ENCODE measurements around the gene PHLDA1.

PHLDA1 gene

DNA sequence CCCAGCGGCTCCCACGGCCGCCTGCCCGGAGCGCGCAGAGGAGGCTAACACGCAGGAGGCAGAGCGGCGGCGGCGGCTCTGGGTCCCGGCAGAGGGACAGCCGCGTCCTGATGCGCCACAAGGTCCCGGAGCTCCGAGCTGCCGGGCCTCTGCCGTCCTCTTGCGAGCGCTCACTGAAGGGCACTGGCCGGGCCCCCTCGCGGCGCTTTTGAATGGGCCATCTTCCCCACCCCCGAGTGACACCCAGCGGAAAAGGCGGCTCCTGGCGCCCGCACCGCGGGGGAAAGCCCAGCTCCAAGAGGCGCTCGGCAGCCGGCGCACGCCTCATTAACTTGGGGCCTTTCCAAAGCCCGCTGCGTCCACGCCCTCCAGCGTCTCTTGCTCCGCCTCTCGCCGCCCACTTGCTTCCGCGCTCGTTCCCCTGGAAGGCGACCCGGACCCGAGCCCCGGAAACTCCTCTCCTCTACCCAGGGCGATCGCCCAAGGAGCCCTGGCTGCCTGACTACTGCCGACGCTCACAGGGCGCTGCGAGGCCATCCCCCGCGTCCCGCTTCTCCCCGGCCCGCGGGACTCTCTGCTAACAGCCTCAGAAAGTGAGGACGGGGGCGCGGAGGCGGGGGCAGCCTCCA lies at the start of gene PHLDA1:
Gene PHLDA1, minus strand, starts transcription at position 363 of the 629 bp plus-strand sequence.
- H3K4me3 ChIP-seq (ENCODE audit: low read depth, low read length), result peak within 1 kb of the TSS; percentile 83
- TF ChIP-seq POLR2A (IDR thresholded peaks at IDR 0.05; ENCODE audit: extremely low read depth, insufficient read length) (peak; percentile 50), MYC (IDR thresholded peaks at IDR 0.05; ENCODE audit: low read depth, low read length) (peak; percentile 83), CTCF (IDR thresholded peaks at IDR 0.05; ENCODE audit: low read depth, low read length) (peak; percentile 53)
- TF ChIP-seq, protein P1, sequence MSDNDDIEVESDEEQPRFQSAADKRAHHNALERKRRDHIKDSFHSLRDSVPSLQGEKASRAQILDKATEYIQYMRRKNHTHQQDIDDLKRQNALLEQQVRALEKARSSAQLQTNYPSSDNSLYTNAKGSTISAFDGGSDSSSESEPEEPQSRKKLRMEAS (IDR thresholded peaks at IDR 0.05; ENCODE audit: low read depth, low read length), result peak; percentile 73
- DNase-seq (ENCODE audit: low read depth), result peak; percentile 99

DNA sequence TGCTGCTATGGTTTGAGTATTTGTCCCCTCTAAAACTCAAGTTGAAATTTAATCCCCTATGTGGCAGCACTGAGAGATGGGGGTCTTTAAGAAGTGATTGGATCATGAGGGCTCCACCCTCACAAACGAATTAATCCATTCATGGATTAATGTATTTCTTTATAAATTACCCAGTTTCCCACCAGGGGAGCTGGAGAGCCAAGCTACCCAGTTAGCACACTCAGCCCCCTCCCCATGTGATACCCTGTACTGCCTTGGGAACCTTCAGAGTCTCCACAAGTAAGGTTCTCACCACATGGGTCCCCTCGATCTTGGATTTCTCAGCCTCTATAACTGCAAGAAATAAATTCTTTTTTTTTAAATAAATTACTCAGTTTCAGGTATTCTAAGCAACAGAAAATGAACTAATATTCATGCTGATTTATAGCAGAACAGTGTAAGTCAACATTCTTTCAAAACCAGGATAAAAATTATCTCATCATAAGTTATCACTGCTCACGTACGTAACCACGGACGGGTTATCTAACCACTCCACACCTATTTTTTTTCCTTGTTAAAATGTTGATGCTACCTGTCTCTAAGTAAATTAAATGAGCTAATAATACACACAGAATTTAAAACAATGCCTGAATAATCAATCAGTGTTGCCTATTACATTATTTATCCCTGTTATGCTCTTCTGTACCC lies 49.3 kb upstream of the PHLDA1 start:
- DNase-seq (ENCODE audit: low read depth), result peak; percentile 30
- peak overlapping the region; percentile 95 for H3K4me3 ChIP-seq (ENCODE audit: low read depth, low read length)
- TF ChIP-seq CTCF (IDR thresholded peaks at IDR 0.05; ENCODE audit: low read depth, low read length) (no peak), POLR2A (IDR thresholded peaks at IDR 0.05; ENCODE audit: extremely low read depth, insufficient read length) (no peak), MYC (IDR thresholded peaks at IDR 0.05; ENCODE audit: low read depth, low read length) (no peak)
- TF ChIP-seq, protein P1 (IDR thresholded peaks at IDR 0.05; ENCODE audit: low read depth, low read length), result no peak

- no peak overlapping the region for H3K4me3 ChIP-seq (ENCODE audit: low read depth, low read length)
- no peak for DNase-seq (ENCODE audit: low read depth)
- TF ChIP-seq CTCF (IDR thresholded peaks at IDR 0.05; ENCODE audit: low read depth, low read length) (no peak), POLR2A (IDR thresholded peaks at IDR 0.05; ENCODE audit: extremely low read depth, insufficient read length) (no peak), MYC (IDR thresholded peaks at IDR 0.05; ENCODE audit: low read depth, low read length) (no peak)
- TF ChIP-seq, protein P1 (IDR thresholded peaks at IDR 0.05; ENCODE audit: low read depth, low read length), result no peak
Observed at GRCh38 chr12:76080017-76080728, 48.6 kb upstream of the PHLDA1 start.

- H3K4me3 ChIP-seq (ENCODE audit: low read depth, low read length), result no peak overlapping the region
- DNase-seq (ENCODE audit: low read depth), result peak; percentile 35
- TF ChIP-seq POLR2A (IDR thresholded peaks at IDR 0.05; ENCODE audit: extremely low read depth, insufficient read length) (no peak), MYC (IDR thresholded peaks at IDR 0.05; ENCODE audit: low read depth, low read length) (no peak), CTCF (IDR thresholded peaks at IDR 0.05; ENCODE audit: low read depth, low read length) (no peak)
- TF ChIP-seq, protein P1 (IDR thresholded peaks at IDR 0.05; ENCODE audit: low read depth, low read length), result no peak
Observed at GRCh38 chr12:76078748-76079147, 47.2 kb upstream of the PHLDA1 start.

DNA sequence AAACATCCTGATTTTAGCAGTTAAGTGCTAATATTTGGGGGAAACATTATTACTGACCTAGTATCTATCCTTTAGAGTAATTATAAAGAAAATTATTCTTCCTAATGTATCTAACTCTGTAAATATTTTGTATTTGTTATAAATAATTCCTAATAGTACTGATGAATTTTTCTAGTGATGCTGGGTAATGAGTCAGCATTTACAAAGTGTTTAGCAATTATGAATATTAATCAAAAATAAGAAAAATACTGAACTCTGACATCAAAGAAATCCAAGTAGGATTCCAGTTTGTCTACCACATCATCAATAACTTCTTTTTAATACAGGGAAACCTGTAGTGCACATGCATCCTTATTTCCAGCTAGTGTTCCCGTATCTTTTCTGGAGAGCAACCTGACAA lies 43.9 kb upstream of the PHLDA1 start:
- DNase-seq (ENCODE audit: low read depth), result no peak
- TF ChIP-seq POLR2A (IDR thresholded peaks at IDR 0.05; ENCODE audit: extremely low read depth, insufficient read length), result no peak
- TF ChIP-seq, protein P1 (IDR thresholded peaks at IDR 0.05; ENCODE audit: low read depth, low read length), result no peak
- no peak for TF ChIP-seq MYC (IDR thresholded peaks at IDR 0.05; ENCODE audit: low read depth, low read length)
- no peak for TF ChIP-seq CTCF (IDR thresholded peaks at IDR 0.05; ENCODE audit: low read depth, low read length)
- H3K4me3 ChIP-seq (ENCODE audit: low read depth, low read length), result no peak overlapping the region

Measured in NB4 (cell line).